Liver (tissue), 10 donors: ENCODE data around the gene DEK. TPM values are rescaled to one million over a fixed set of nuclear protein-coding genes. Genes with fewer than 3 reads are reported as not detected.
"Not testable (repeated sequence)": the region's sequence is repeated elsewhere in the genome, so short reads cannot be mapped to it uniquely, and the experiment has no call there.

Experiments used
- DNase-seq: peaks from one replicate; pipeline ENCODE4 v3.0.0-alpha.2; 2017; ENCODE audit warnings: low spot score
- H3K27ac ChIP-seq, 2 donors: one replicate each; pipeline ENCODE4 v1.7.0; 2013; ENCODE audit warnings: inconsistent platforms in 2 of 2, low read length in 2 of 2, control low read depth in 1 of 2, low read depth in 1 of 2, mild to moderate bottlenecking in 1 of 2
- H3K27me3 ChIP-seq, 4 donors: one replicate each; pipeline versions ENCODE4 v1.6.1 to v1.7.0; 2013; ENCODE audit warnings: low read length in 3 of 4, inconsistent platforms in 1 of 4, mild to moderate bottlenecking in 1 of 4, moderate library complexity in 1 of 4; ENCODE audit not compliant: control insufficient read depth in 4 of 4, insufficient read depth in 4 of 4
- H3K36me3 ChIP-seq, 4 donors: one replicate each; pipeline versions ENCODE4 v1.6.1 to v1.7.0; 2013; ENCODE audit warnings: low read length in 3 of 4, mild to moderate bottlenecking in 3 of 4, low read depth in 1 of 4, moderate library complexity in 1 of 4; ENCODE audit not compliant: control insufficient read depth in 4 of 4, insufficient read depth in 3 of 4
- H3K4me1 ChIP-seq, 4 donors: one replicate each; pipeline versions ENCODE4 v1.6.1 to v1.7.0; 2013; ENCODE audit warnings: low read length in 3 of 4, mild to moderate bottlenecking in 3 of 4, moderate library complexity in 1 of 4; ENCODE audit not compliant: control insufficient read depth in 4 of 4, insufficient read depth in 4 of 4
- H3K4me3 ChIP-seq, 3 donors: one replicate each; pipeline versions ENCODE4 v1.6.1 to v1.7.0; 2013; ENCODE audit warnings: low read length in 3 of 3, control low read depth in 1 of 3, low read depth in 1 of 3, mild to moderate bottlenecking in 1 of 3
- H3K9ac ChIP-seq, 2 donors: one replicate each; pipeline ENCODE4 v1.7.0; 2013; ENCODE audit warnings: low read length in 2 of 2, mild to moderate bottlenecking in 2 of 2, moderate library complexity in 2 of 2, control low read depth in 1 of 2, low read depth in 1 of 2
- H3K9me3 ChIP-seq, 4 donors: one replicate each; pipeline versions ENCODE4 v1.6.1 to v1.7.0; 2013; ENCODE audit warnings: low read length in 3 of 4; ENCODE audit not compliant: control insufficient read depth in 4 of 4
- EGR1 ChIP-seq, 2 donors: IDR thresholded peaks; 2 replicates each; pipeline ENCODE4 v1.6.1; 2016 to 2018; ENCODE audit warnings: antibody characterized with exemption in 2 of 2, low read depth in 2 of 2
- FOXA2 ChIP-seq: IDR thresholded peaks from 2 replicates; pipeline ENCODE4 v1.6.1; 2016; ENCODE audit warnings: antibody characterized with exemption
- HNF4G ChIP-seq: IDR thresholded peaks from 2 replicates; pipeline ENCODE4 v1.6.1; 2016; ENCODE audit warnings: antibody characterized with exemption
- JUND ChIP-seq, 2 donors: IDR thresholded peaks; 2 replicates each; pipeline ENCODE4 v1.6.1; 2016; ENCODE audit warnings: antibody characterized with exemption in 2 of 2
- RXRA ChIP-seq, 2 donors: IDR thresholded peaks; 2 replicates each; pipeline ENCODE4 v1.6.1; 2017 to 2018; ENCODE audit warnings: antibody characterized with exemption in 2 of 2, mild to moderate bottlenecking in 1 of 2
- SP1 ChIP-seq: IDR thresholded peaks from 2 replicates; pipeline ENCODE4 v1.6.1; 2018; ENCODE audit warnings: antibody characterized with exemption, mild to moderate bottlenecking
- WGBS: extraction: QIAGEN DNeasy Blood & Tissue Kit; methylation state at CpG from one replicate; pipeline ENCODE4 v1.1.7; 2013; 5-methylcytosine and 5-hydroxymethylcytosine counted together
- polyA plus RNA-seq, 2 donors: library from polyadenylated mRNA; stranded (reverse) in 1 of 2; unstranded in 1 of 2; fragments of 200-250 nt in 1 of 2; fragments of >200 nt in 1 of 2; fragmentation: Nextera tagmentation in 1 of 2; extraction: Ambion mirVana in 1 of 2; gene quantifications; one replicate each; pipeline versions ENCODE4 v1.2.1 to v1.2.3, GENCODE V29; 2013 to 2015
- small RNA-seq: library from RNA; depleted of rRNA; stranded (forward); fragments of <200 nt; gene quantifications from one replicate; pipeline ENCODE3, GENCODE V24; 2014
- total RNA-seq, 2 donors: library from RNA; depleted of rRNA; stranded (reverse); fragments of >200 nt; gene quantifications; one replicate each; pipeline ENCODE4 v1.2.3, GENCODE V29; 2014
- donor health status: healthy.
- donor health status: healthy.
- donor health status: healthy.
- donor health status: healthy.
- donor health status: healthy.

DEK gene
- total and polyA plus RNA-seq, 4 donors = 19.7 to 92.6 (median 26.8) TPM

DNA sequence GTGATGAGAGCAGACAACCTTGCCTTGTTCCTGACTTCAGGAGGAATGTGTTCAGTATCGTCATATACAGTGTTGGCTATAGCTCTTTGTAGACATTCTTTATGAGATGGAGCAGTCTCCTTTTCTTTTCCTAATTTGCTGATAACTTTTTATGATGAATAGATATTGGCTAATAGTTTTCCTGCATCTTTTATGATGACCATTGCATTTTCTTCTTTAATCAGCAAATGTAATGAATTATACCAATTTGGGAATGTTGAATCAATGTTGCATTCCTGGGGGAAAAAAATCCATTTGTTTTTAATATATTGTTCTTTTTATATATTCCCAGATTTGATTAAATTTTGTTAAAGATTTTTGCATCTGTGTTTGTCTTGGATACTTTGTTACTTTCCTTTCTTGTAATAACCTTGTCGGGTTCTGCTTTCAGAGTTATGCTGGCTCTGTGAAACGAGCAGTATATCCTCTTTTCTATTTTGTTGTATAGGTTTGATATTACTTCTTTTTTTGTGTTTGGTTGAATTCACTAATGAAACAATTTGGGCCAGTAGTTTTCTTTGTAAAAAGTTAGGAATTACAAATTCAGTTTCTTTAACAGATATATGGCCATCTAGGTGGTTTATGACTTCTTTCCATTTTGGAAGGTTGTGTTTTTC lies 85.2 kb downstream of the DEK start:
- no peak overlapping the region for H3K27ac ChIP-seq
- no peak for TF ChIP-seq JUND (IDR thresholded peaks at IDR 0.05)
- no peak for TF ChIP-seq SP1
- no peak for TF ChIP-seq EGR1 (IDR thresholded peaks at IDR 0.05; ENCODE audit: low read depth in 2 of 2)
- TF ChIP-seq HNF4G = no peak
- TF ChIP-seq FOXA2 = no peak
- H3K4me1 ChIP-seq = no peaks in the 10 kb centered on the region
- DNase-seq = no peak
- H3K4me3 ChIP-seq = no peak overlapping the region
- no peaks in the 10 kb centered on the region for H3K27me3 ChIP-seq
- WGBS = 91% methylated on average over 3 of the region's 3 CpGs
- no peaks in the 10 kb centered on the region for H3K9me3 ChIP-seq
- H3K9ac ChIP-seq = no peak overlapping the region
- H3K36me3 ChIP-seq = peaks cover 0 to under 1% (median 0%) of the 10 kb centered on the region in 4 donors

DNA sequence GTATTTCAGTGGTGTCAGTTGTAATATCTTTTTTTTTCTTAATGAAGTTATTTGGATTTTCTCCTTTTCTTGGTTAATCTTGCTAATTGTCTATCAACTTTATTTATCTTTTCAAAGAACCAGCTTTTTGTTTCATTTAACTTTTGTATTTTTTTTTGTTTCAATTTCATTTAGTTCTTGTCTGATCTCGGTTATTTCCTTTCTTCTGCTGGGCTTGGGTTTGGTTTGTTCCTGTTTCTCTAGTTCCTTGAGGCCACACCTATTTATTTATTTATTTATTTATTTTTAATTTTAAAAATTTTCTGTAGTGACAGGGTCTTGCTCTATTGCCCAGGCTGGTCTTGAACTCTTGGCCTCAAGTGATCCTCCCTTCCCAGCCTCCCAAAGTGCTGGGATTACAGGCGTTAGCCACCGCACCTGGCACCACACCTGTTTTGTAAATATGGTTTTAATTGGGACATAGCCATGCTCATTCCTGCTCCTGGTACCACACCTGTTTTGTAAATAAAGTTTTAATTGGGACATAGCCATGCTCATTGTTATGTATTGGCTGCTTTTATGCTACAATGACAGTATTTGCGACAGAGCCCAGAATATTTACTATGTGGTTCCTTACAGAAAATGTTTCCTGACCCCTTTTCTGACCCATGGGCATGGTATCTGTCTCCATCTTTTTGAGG lies 86.9 kb downstream of the DEK start:
- Histone ChIP-seq H3K9me3 (no peaks in the 10 kb centered on the region), H3K36me3 (peaks cover 0 to 4% (median under 1%) of the 10 kb centered on the region in 4 donors), H3K4me1 (no peaks in the 10 kb centered on the region), H3K27me3 (no peaks in the 10 kb centered on the region), H3K9ac (no peak overlapping the region), H3K4me3 (no peak overlapping the region), H3K27ac (no peak overlapping the region)
- DNase-seq = no peak
- 90% methylated on average over 4 of the region's 4 CpGs for WGBS
- TF ChIP-seq RXRA (IDR thresholded peaks at IDR 0.05) = no peak

DNA sequence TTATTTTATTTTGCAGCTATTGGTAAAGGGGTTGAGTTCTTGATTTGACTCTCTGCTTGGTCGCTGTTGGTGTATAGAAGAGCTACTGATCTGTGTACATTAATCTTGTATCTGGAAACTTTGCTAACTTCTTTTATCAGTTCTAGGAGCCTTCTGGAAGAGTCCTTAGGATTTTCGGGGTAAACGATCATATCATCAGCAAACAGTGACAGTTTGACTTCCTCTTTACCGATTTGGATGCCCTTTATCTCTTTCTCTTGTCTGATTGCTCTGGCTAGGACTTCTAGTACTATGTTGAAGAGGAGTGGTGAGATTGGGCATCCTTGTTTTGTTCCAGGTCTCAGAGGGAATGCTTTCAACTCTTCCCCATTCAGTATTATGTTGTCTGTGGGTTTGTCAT lies 88.1 kb downstream of the DEK start:
- not testable (repeated sequence) for DNase-seq, H3K9ac ChIP-seq, H3K36me3 ChIP-seq, H3K27me3 ChIP-seq, H3K4me3 ChIP-seq, H3K9me3 ChIP-seq, H3K27ac ChIP-seq, H3K4me1 ChIP-seq
- WGBS = 69% methylated on average over 4 of the region's 4 CpGs

Small RNA genes within 50 kb of the gene (small RNA-seq; reads per million reads assigned to genes)
- not detected for gene AL138825.1
- gene RF00019 = not detected
- gene RNU6-263P = not detected

Other genes starting within 250 kb of the DEK start
- 1 to 10 TPM; 2.1 to 4.4 TPM for gene NHLRC1, start 141.9 kb downstream of the DEK start, total RNA-seq
- 1 to 10 TPM; 2.4 to 3.5 TPM for gene NHLRC1, start 141.9 kb downstream of the DEK start, polyA plus RNA-seq
- 10 to 100 TPM; 10.3 to 28.6 TPM for gene TPMT, start 109.5 kb downstream of the DEK start, total RNA-seq
- gene TPMT, start 109.5 kb downstream of the DEK start, polyA plus RNA-seq = 10 to 100 TPM; 25.3 to 26.2 TPM
- 10 to 100 TPM in 1 of 2 donors, 1 to 10 TPM in 1; 9.7 to 10.2 TPM for gene KDM1B, start 109.1 kb downstream of the DEK start, total RNA-seq
- 1 to 10 TPM; 1.6 to 3.7 TPM for gene KDM1B, start 109.1 kb downstream of the DEK start, polyA plus RNA-seq
- 10 to 100 TPM in 1 of 2 donors, 1 to 10 TPM in 1; 5.9 to 15.1 TPM for gene RNF144B, start 122.8 kb upstream of the DEK start, total RNA-seq
- gene RNF144B, start 122.8 kb upstream of the DEK start, polyA plus RNA-seq = 1 to 10 TPM; 3.0 to 9.3 TPM